NCI-H1417 (cell line): ENCODE results near the gene CEP72.
"Not testable (repeated sequence)": the region's sequence is repeated elsewhere in the genome, so short reads cannot be mapped to it uniquely, and the experiment has no call there.

Source experiments
- DNase-seq, 3 experiments: peaks; one replicate each; lab custom pipeline; 2025; lab: John Stamatoyannopoulos, UW

The CEP72 gene

DNA sequence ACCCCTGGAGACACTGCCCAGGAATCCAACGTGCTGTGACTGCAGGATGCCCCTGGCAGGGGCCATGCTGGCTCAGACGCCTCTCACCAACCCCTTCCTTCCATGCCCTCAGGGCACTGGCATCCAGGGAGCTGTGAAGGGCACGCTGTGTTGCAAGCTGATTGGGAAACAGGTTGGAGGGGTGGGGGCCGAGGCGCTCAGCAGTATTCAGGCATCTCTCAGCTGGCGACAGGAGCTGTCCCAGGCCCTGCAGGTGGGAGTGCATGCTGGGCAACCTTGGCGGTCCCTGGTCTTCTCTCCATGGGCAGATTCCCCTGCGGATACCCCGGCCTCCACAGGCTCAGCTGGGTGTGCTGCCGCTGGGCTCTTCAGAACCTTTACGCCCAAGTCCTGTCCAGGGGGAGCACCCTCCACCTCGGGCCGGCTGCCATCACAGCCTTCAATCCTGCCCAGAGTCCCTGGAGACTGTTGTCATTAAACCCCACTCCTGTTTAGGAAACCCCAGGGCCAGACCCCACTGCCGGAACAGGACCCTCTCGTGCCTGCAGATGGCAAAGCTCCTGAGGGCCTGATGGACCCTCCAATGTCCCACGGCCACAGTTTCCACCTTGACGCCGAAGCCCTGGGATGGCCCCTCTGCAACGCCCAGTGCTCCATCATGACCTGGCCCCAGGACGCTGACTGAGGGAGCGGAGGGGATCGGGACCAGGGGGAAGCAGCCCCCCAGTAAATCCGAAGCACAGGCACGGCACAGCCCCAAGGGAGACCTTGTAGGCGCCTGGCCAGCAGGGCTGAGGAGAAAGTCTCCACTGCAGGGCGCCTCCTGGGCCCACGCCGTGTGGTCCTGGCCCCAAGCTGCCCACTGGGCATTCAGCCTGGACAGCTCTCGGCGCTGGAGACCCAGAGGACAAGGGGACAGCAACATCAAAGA, 71.7 kb downstream of the CEP72 start:
- peak in 2 of 3 experiments; percentile 49 to 77 for DNase-seq

DNA sequence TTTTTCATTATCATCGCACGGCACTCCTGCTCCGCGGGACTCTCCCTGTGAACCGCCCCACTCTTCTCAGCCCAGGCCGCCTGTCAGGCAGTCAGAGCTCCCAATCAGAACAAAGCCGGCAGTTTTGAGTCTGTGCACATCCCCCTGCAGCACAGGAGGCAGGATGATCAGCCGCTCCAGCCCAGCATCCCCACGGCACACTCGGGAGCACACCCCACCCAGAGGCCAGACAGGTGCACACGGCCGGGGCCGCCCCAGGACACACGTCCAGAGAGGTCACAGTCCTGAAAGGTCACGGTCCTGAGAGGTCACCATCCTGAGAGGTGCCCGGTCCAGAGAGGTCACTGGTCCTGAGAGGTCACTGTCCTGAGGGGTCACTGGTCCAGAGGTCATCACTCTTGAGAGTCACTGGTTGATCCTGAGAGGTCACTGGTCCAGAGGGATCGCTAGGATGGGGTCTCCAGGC, 72.6 kb downstream of the CEP72 start:
- DNase-seq, result no peak

- DNase-seq, result no peak
Observed at GRCh38 chr5:685262-686171, 73.4 kb downstream of the CEP72 start.

GRCh38 chr5:686172-686523, 74.0 kb downstream of the CEP72 start:
- not testable (repeated sequence) for DNase-seq

GRCh38 chr5:686936-687335, 74.8 kb downstream of the CEP72 start:
- not testable (repeated sequence) for DNase-seq

DNA sequence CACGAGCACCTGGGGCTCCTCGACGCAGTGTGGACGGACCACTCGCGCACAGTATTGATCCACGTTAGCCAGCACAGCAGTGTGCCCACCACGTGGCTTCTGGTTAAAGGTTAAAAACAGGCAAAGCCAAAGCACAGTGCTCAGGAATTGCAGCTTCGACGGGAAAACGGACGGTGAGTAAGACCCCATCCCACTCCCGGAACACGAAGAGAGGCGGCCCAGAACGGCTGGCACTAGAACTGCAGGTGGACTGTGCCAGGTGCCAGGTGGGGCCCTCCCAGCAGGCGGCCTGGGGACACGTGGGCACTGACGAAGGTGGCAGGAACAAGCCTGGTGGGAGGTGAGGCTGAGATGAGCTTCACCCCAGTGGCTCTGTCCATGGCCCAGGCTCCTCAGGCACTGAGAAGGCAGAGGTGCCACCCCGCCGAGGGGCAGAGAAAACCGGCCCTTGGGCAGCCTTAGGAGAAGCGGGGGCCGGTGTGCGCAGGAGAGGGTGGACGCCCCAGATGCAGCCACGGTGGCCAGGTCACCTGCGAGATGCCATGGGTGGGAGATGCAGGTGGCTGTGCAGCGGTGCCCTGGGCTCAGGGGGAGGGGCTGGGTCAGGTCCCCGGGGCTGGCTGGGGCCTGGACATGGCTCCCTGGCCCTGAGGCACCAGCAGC, 76.3 kb downstream of the CEP72 start:
- DNase-seq, result not testable (repeated sequence)

DNA sequence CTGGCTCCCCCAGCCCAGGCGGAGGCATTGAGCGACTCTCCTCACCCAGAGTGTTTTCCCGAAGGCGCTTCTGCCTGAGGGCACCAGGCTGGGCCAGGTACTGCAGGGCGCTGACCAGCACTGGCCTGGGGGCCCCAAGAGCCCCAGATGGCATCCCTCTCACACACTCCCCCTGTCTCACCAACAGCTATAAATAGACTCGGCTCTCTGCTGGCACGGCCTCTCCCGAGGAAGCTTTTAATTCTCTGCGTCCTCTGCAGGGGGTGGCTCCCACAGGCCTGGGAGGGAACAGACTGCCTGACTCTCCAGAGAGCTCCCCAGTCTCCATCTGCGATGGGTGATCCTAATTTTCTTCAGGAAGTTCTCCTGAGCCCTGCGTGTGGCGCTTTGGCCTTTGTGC, 78.2 kb downstream of the CEP72 start:
- DNase-seq, result not testable (repeated sequence)

DNA sequence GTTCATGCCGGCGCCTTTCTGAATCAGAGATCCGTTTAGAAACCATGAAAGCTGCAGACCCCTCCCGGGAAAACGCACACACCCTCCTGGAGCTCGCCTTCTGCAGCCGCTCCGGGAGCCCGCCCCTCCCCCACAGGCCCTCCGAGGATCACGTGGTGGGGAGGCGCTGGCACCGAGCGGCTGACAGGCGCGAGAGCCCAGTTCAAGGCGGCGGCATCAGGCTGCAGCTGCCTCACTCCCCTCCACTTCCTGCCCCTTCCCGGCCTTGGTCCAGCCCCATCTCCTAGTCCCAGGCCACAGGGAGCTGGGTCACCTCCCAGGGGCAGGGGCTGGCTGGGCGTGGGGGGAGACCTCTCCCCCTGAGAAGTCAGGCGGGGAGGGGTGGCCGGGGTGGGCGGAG, 78.9 kb downstream of the CEP72 start:
- DNase-seq, result not testable (repeated sequence)

DNA sequence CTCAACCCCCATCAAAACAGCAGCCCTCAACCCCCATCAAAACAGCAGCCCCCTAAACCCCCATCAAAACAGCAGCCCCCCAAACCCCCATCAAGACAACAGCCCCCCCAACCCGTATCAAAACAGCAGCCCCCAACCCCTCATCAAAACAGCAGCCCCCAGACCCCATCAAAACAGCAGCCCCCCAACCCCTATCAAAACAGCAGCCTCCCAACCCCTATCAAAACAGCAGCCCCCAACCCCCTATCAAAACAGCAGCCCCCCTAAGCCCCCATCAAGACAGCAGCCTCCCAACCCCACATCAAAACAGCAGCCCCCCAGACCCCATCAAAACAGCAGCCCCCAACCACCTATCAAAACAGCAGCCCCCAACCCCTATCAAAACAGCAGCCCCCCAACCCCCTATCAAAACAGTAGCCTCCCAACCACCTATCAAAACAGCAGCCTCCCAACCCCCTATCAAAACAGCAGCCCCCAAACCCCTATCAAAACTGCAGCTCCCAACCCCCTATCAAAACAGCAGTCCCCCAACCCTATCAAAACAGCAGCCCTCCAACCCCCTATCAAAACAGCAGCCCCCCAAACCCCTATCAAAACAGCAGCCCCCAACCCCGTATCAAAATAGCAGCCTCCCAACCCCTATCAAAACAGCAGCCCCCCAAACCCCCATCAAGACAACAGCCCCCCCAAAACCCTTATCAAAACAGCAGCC, 79.8 kb downstream of the CEP72 start:
- no peak for DNase-seq

DNA sequence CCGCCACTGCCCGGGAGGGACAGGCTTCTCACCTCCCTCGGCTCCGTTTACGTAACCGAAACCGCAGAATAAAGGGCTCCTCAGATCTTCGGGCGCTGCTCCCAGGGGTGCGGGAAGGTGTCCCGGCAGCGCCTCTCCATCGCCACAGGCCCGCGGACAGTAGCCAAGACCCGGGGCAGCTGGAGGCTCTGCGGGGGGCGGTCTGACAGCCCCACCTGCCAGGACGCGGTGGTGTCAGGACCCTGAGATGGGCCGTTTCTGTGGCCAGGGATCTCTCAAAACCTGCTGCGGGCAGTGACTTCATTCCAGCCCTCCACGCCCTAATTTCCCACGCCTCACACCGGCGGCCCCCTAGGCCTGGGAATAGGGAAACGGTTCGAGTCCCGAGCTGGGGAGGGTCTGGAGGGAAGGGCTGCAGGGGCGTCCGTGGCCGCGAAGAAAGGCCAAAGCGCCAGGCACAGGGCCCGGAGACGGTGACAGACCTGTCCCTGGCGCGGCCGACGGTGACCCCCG, 80.4 kb downstream of the CEP72 start:
- not testable (repeated sequence) for DNase-seq

- peak; percentile 75 to 86 (median 77) for DNase-seq
Observed at GRCh38 chr5:693271-694041, 81.3 kb downstream of the CEP72 start, which contains the start of gene TPPP. TSS of gene TPPP (minus strand) at chr5:693352. CDS start at chr5:678060, 15,292 bp downstream.

DNA sequence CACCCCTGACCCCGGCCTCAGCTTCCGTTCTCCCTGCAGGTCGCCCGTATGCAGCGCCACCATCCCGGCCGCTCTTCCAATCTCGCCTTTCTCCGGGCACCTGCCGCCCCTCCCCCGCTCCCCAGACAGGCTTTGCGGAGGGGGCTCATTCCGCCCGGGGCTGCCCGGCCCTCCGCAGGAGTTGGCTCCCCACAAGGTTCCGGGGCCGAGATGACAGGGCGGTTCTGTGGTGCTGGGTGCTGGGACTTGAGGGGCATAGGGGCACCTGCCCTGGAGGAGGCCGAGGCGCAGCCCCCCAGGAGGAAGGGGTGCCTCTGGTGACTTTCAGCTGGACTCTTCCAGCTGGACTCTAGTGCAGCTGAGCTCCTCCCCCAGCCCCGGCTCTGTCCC, 81.9 kb downstream of the CEP72 start:
- DNase-seq, result not testable (repeated sequence)

- DNase-seq, result not testable (repeated sequence)
Observed at GRCh38 chr5:695475-695874, 83.3 kb downstream of the CEP72 start.

DNA sequence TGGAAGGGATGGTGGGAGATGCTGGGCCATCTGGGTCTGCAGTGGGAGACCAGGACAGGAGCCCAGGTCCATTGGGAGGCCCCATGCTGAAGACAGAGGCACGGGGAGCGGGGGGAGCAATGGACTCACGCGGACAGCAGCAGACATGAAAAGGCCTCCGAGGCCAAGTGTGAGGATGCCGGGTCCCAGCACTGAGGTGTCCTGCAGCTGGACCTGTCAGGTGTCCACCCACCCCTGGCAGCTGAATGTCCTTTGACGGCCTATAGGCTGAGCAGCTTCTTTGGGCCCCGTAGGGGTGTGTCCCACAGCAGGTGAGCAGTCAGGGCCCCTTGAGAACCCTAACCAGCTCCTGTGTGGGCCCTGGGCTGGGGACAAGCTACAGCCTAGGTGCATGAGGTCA, 84.1 kb downstream of the CEP72 start:
- not testable (repeated sequence) for DNase-seq

- not testable (repeated sequence) for DNase-seq
Observed at GRCh38 chr5:696753-697702, 84.9 kb downstream of the CEP72 start.
